HepG2 (cell line): ENCODE data around the gene RNF222.

Source experiments
- ESRRA ChIP-seq: sonication (generic); formaldehyde crosslinking; IDR thresholded peaks from 2 replicates; pipeline ENCODE4 v1.5.1; 2020; ENCODE audit warnings: mild to moderate bottlenecking, low read depth, missing genetic modification reagents
- FOXK2 ChIP-seq: fragments of 450-650 bp; IDR thresholded peaks from 2 replicates; pipeline ENCODE4 v1.6.1; 2016
- HDAC6 ChIP-seq: fragments of 200-600 bp; sonication (generic); IDR thresholded peaks from 2 replicates; pipeline ENCODE4 v1.7.0; 2017; ENCODE audit warnings: mild to moderate bottlenecking, antibody characterized with exemption, low read length, low read depth
- MAFK ChIP-seq, 2 experiments: IDR thresholded peaks in 1 of 2; conservative IDR thresholded peaks in 1 of 2; 2 replicates each; pipeline ENCODE4 v1.6.1; 2011; ENCODE audit warnings: improper control_type of control experiment in 2 of 2, low read length in 2 of 2
- ZNF234 ChIP-seq: sonication (generic); formaldehyde crosslinking; conservative IDR thresholded peaks from 2 replicates; pipeline ENCODE4 v1.5.1; 2020; ENCODE audit warnings: mild to moderate bottlenecking, missing genetic modification reagents
- ZNF263 ChIP-seq: sonication (generic); formaldehyde crosslinking; IDR thresholded peaks from 2 replicates; pipeline ENCODE4 v1.4.0; 2020; ENCODE audit warnings: missing genetic modification reagents
- ZNF747 ChIP-seq: sonication (generic); formaldehyde crosslinking; IDR thresholded peaks from 2 replicates; pipeline ENCODE4 v1.8.1; 2023; ENCODE audit warnings: missing genetic modification reagents, mild to moderate bottlenecking, borderline replicate concordance
- TF ChIP-seq, protein P1 (sequence below): sonication (generic); formaldehyde crosslinking; IDR thresholded peaks from 2 replicates; pipeline ENCODE4 v1.5.0; 2020; ENCODE audit warnings: mild to moderate bottlenecking, missing genetic modification reagents, moderate library complexity
- TF ChIP-seq, protein P2 (sequence below): sonication (generic); formaldehyde crosslinking; IDR thresholded peaks from 2 replicates; pipeline ENCODE4 v1.4.0; 2020; ENCODE audit warnings: missing genetic modification reagents, mild to moderate bottlenecking, borderline replicate concordance
- TF ChIP-seq, protein P3 (sequence below): sonication (generic); formaldehyde crosslinking; IDR thresholded peaks from 2 replicates; pipeline ENCODE4 v1.4.0; 2020; ENCODE audit warnings: missing genetic modification reagents, mild to moderate bottlenecking, borderline replicate concordance
- TF ChIP-seq, protein P4 (sequence below), 2 experiments: fragments of 450-650 bp in 1 of 2; sonication (generic) in 1 of 2; formaldehyde crosslinking in 1 of 2; IDR thresholded peaks; 2 replicates each; pipeline versions ENCODE4 v1.6.1 to v1.8.0; 2016 to 2022; ENCODE audit warnings: antibody characterized with exemption in 1 of 2, mild to moderate bottlenecking in 1 of 2, missing genetic modification reagents in 1 of 2

DNA sequence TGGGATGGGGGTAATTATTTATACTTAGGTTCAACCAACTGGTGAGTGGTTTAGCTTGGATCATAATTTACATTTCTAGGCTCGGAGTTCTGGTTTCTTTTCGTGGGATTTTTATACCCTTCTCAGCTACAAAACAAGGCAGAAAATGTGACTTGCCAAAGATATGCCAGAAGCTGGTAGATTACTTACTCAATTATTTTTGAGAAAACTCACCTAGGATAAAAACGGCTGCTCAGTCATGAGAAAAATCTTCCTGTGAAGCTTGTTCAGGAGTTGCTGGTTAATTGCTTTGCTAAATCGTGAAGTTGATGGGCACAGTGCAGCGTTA is 39.2 kb upstream of the RNF222 start:
- no peak for TF ChIP-seq ZNF747 (CRISPR knock-in tag)
- TF ChIP-seq HDAC6: no peak
- TF ChIP-seq MAFK (conservative IDR thresholded peaks at IDR 0.05 in 1 of 2, IDR thresholded peaks at IDR 0.05 in 1 of 2; ENCODE audit: low read length in 2 of 2): no peak
- no peak for TF ChIP-seq ZNF234 (CRISPR knock-in tag)
- TF ChIP-seq, protein P1, sequence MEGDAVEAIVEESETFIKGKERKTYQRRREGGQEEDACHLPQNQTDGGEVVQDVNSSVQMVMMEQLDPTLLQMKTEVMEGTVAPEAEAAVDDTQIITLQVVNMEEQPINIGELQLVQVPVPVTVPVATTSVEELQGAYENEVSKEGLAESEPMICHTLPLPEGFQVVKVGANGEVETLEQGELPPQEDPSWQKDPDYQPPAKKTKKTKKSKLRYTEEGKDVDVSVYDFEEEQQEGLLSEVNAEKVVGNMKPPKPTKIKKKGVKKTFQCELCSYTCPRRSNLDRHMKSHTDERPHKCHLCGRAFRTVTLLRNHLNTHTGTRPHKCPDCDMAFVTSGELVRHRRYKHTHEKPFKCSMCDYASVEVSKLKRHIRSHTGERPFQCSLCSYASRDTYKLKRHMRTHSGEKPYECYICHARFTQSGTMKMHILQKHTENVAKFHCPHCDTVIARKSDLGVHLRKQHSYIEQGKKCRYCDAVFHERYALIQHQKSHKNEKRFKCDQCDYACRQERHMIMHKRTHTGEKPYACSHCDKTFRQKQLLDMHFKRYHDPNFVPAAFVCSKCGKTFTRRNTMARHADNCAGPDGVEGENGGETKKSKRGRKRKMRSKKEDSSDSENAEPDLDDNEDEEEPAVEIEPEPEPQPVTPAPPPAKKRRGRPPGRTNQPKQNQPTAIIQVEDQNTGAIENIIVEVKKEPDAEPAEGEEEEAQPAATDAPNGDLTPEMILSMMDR (CRISPR knock-in tag): no peak
- TF ChIP-seq, protein P2, sequence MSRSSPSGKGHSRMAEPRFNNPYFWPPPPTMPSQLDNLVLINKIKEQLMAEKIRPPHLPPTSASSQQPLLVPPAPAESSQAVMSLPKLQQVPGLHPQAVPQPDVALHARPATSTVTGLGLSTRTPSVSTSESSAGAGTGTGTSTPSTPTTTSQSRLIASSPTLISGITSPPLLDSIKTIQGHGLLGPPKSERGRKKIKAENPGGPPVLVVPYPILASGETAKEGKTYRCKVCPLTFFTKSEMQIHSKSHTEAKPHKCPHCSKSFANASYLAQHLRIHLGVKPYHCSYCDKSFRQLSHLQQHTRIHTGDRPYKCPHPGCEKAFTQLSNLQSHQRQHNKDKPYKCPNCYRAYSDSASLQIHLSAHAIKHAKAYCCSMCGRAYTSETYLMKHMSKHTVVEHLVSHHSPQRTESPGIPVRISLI (CRISPR knock-in tag): no peak
- TF ChIP-seq, protein P3, sequence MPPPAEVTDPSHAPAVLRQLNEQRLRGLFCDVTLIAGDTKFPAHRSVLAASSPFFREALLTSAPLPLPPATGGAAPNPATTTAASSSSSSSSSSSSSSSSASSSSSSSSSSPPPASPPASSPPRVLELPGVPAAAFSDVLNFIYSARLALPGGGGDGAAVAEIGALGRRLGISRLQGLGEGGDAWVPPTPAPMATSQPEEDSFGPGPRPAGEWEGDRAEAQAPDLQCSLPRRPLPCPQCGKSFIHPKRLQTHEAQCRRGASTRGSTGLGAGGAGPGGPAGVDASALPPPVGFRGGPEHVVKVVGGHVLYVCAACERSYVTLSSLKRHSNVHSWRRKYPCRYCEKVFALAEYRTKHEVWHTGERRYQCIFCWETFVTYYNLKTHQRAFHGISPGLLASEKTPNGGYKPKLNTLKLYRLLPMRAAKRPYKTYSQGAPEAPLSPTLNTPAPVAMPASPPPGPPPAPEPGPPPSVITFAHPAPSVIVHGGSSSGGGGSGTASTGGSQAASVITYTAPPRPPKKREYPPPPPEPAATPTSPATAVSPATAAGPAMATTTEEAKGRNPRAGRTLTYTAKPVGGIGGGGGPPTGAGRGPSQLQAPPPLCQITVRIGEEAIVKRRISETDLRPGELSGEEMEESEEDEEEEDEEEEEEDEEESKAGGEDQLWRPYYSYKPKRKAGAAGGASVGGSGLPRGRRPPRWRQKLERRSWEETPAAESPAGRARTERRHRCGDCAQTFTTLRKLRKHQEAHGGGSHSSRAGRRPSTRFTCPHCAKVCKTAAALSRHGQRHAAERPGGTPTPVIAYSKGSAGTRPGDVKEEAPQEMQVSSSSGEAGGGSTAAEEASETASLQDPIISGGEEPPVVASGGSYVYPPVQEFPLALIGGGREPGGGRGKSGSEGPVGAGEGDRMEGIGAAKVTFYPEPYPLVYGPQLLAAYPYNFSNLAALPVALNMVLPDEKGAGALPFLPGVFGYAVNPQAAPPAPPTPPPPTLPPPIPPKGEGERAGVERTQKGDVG: no peak
- TF ChIP-seq ZNF263 (CRISPR knock-in tag): no peak
- TF ChIP-seq ESRRA (CRISPR knock-in tag): no peak
- TF ChIP-seq, protein P4, sequence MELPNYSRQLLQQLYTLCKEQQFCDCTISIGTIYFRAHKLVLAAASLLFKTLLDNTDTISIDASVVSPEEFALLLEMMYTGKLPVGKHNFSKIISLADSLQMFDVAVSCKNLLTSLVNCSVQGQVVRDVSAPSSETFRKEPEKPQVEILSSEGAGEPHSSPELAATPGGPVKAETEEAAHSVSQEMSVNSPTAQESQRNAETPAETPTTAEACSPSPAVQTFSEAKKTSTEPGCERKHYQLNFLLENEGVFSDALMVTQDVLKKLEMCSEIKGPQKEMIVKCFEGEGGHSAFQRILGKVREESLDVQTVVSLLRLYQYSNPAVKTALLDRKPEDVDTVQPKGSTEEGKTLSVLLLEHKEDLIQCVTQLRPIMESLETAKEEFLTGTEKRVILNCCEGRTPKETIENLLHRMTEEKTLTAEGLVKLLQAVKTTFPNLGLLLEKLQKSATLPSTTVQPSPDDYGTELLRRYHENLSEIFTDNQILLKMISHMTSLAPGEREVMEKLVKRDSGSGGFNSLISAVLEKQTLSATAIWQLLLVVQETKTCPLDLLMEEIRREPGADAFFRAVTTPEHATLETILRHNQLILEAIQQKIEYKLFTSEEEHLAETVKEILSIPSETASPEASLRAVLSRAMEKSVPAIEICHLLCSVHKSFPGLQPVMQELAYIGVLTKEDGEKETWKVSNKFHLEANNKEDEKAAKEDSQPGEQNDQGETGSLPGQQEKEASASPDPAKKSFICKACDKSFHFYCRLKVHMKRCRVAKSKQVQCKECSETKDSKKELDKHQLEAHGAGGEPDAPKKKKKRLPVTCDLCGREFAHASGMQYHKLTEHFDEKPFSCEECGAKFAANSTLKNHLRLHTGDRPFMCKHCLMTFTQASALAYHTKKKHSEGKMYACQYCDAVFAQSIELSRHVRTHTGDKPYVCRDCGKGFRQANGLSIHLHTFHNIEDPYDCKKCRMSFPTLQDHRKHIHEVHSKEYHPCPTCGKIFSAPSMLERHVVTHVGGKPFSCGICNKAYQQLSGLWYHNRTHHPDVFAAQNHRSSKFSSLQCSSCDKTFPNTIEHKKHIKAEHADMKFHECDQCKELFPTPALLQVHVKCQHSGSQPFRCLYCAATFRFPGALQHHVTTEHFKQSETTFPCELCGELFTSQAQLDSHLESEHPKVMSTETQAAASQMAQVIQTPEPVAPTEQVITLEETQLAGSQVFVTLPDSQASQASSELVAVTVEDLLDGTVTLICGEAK (IDR thresholded peaks at IDR 0.05): no peak
- TF ChIP-seq, protein P4 (CRISPR knock-in tag; IDR thresholded peaks at IDR 0.05): no peak
- no peak for TF ChIP-seq FOXK2
